ENCODE measurements around the gene MACROD2.

MACROD2 gene

GRCh38 chr20:14622796-14623195 is 627.5 kb downstream of the MACROD2 start:
- in situ Hi-C loops (cut with MboI; ENCODE audit: low sequenced_read_pairs) = no loop called here

- in situ Hi-C loops (cut with MboI; ENCODE audit: low sequenced_read_pairs) = no loop called here
Measured at GRCh38 chr20:14631011-14631410, 635.7 kb downstream of the MACROD2 start.

GRCh38 chr20:14632906-14633305 is 637.6 kb downstream of the MACROD2 start:
- in situ Hi-C loops (cut with MboI; ENCODE audit: low sequenced_read_pairs) = no loop called here

GRCh38 chr20:14633507-14633906 is 638.2 kb downstream of the MACROD2 start:
- in situ Hi-C loops (cut with MboI; ENCODE audit: low sequenced_read_pairs) = no loop called here

- in situ Hi-C loops (cut with MboI; ENCODE audit: low sequenced_read_pairs) = no loop called here
Measured at GRCh38 chr20:14634665-14635064, 639.3 kb downstream of the MACROD2 start.

- in situ Hi-C loops (cut with MboI; ENCODE audit: low sequenced_read_pairs) = no loop called here
Measured at GRCh38 chr20:14637441-14637840, 642.1 kb downstream of the MACROD2 start.

GRCh38 chr20:14643146-14643545 is 647.8 kb downstream of the MACROD2 start:
- in situ Hi-C loops (cut with MboI; ENCODE audit: low sequenced_read_pairs) = no loop called here

GRCh38 chr20:14643556-14643955 is 648.2 kb downstream of the MACROD2 start:
- in situ Hi-C loops (cut with MboI; ENCODE audit: low sequenced_read_pairs) = no loop called here

GRCh38 chr20:14644306-14645097 is 649.2 kb downstream of the MACROD2 start:
- in situ Hi-C loops (cut with MboI; ENCODE audit: low sequenced_read_pairs) = no loop called here

- in situ Hi-C loops (cut with MboI; ENCODE audit: low sequenced_read_pairs) = no loop called here
Measured at GRCh38 chr20:14647016-14647415, 651.7 kb downstream of the MACROD2 start.

GRCh38 chr20:14649662-14650061 is 654.3 kb downstream of the MACROD2 start:
- in situ Hi-C loops (cut with MboI; ENCODE audit: low sequenced_read_pairs) = no loop called here

- in situ Hi-C loops (cut with MboI; ENCODE audit: low sequenced_read_pairs) = no loop called here
Measured at GRCh38 chr20:14657266-14658005, 662.1 kb downstream of the MACROD2 start.

GRCh38 chr20:14664101-14664500 is 668.8 kb downstream of the MACROD2 start:
- in situ Hi-C loops (cut with MboI; ENCODE audit: low sequenced_read_pairs) = no loop called here

- in situ Hi-C loops (cut with MboI; ENCODE audit: low sequenced_read_pairs) = no loop called here
Measured at GRCh38 chr20:14666696-14667095, 671.4 kb downstream of the MACROD2 start.

GRCh38 chr20:14667226-14667625 is 671.9 kb downstream of the MACROD2 start:
- in situ Hi-C loops (cut with MboI; ENCODE audit: low sequenced_read_pairs) = no loop called here

GRCh38 chr20:14672066-14672465 is 676.8 kb downstream of the MACROD2 start:
- in situ Hi-C loops (cut with MboI; ENCODE audit: low sequenced_read_pairs) = no loop called here

- in situ Hi-C loops (cut with MboI; ENCODE audit: low sequenced_read_pairs) = no loop called here
Measured at GRCh38 chr20:14673164-14673563, 677.8 kb downstream of the MACROD2 start.

GRCh38 chr20:14677455-14677854 is 682.1 kb downstream of the MACROD2 start:
- in situ Hi-C loops (cut with MboI; ENCODE audit: low sequenced_read_pairs) = no loop called here

GRCh38 chr20:14685183-14685582 is 689.9 kb downstream of the MACROD2 start:
- in situ Hi-C loops (cut with MboI; ENCODE audit: low sequenced_read_pairs) = no loop called here

GRCh38 chr20:14687313-14687712 is 692.0 kb downstream of the MACROD2 start:
- in situ Hi-C loops (cut with MboI; ENCODE audit: low sequenced_read_pairs) = no loop called here

GRCh38 chr20:14688005-14688404 is 692.7 kb downstream of the MACROD2 start:
- in situ Hi-C loops (cut with MboI; ENCODE audit: low sequenced_read_pairs) = no loop called here

GRCh38 chr20:14691994-14692393 is 696.7 kb downstream of the MACROD2 start:
- in situ Hi-C loops (cut with MboI; ENCODE audit: low sequenced_read_pairs) = no loop called here

Data from HL-60/S4 (cell line).